Measurements from ENCODE around the gene ZNF253.

- TF ChIP-seq CTCF (IDR thresholded peaks at IDR 0.05) (no peak), POLR2A (IDR thresholded peaks at IDR 0.05) (peak; percentile 29 to 95 (median 86))
These were observed at the start of gene ZNF253 for GRCh38 chr19:19865750-19866610.

Measured in upper lobe of left lung (tissue), 4 donors.